HG02884 (cell line): Measurements from ENCODE around the gene PRKCA.
"Not testable (repeated sequence)": the region's sequence is repeated elsewhere in the genome, so short reads cannot be mapped to it uniquely, and the experiment has no call there.

Experiments
- ATAC-seq: cut with Tn5 transposase; IDR thresholded peaks from one replicate; pipeline ENCODE4 v1.9.1; 2021; ENCODE audit warnings: mild to moderate bottlenecking, moderate library complexity; ENCODE audit not compliant: unreplicated experiment

Gene PRKCA

DNA sequence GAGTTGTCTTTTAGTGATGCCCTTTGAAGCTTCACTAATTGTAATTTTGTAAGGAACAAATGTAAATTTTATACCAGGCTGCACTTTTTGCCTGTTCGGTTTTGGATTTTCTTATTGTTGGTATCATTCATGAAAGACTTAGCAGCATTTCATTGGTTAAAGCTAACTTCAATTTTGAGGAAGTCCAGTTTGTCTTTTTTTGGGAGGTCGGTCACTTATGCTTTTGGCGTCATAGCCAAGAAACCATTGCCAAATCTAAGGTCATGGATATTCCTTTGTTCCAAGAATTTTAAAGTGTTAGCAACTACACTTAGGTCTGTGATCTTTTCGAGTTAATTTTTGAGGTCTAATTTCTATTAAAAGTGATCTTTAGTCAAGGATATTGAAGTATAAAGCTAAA is 77.1 kb downstream of the PRKCA start:
- no peak for ATAC-seq

DNA sequence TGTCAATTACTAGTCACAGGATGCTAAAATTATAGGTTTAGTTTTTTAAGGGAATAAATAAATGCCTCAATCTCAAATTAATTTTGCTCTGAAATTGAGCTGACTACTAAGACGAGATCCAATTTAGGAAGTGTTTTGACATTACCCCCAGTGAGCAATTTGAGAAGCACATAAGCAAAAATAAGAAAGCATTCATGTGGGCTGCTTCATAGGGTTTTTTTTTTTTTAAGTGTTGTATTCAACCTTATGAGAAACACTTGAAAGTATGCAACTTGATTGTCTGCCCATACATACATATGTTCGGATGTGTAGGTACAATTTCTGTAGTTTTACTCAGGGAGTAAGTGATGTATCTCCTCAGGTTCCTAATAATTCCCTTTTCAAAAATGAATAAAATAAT is 77.6 kb downstream of the PRKCA start:
- no peak for ATAC-seq

DNA sequence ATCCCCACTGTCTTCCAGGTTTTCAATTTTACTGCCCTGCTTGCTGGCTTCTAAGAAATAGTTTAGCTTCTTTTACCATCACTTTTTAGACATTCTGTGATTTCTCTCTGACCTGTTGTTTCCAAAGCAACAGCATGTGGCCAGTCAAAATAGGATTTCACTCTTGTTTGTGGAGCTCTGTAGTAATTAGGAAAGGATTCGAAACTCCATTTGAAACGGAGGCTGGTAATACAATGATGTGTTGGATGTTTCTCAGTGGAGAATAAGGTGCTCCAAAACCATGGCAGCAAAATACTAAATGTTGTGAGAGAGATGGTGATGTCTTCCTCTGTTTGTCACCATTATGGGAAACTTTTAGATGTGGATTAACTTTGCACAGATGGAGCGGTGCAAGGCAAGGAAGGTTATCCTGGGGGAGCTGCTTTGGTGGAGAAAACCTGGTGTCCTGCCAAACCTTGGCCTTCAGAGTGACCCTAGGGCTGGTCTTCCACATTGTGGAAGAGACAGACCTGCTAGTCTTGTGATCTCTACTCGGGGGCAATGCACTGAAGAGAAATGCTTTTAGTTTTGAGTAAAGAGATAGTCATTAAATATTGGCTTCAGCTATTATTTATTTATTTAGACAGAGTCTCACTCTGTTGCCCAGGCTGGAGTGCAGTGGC is 79.4 kb downstream of the PRKCA start:
- ATAC-seq, result no peak

DNA sequence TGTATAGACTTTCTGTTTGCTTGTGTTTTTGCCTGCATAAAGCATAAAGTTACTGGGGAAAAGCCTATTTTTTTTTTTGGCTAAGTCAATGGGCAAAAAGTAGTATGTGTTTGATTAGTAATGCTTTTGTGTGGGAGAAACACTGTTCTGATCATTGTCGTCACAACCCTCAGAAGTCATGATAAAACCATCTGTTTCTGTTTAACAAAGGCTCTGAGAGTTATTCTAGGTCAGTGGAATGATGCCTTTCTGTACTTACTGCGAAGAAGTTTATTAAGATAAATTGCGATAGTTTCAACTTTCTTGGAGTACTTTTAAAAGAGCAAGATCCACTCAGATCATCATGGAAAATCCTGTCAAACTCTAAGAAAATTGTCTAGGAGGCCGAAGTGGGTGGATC is 80.9 kb downstream of the PRKCA start:
- no peak for ATAC-seq

DNA sequence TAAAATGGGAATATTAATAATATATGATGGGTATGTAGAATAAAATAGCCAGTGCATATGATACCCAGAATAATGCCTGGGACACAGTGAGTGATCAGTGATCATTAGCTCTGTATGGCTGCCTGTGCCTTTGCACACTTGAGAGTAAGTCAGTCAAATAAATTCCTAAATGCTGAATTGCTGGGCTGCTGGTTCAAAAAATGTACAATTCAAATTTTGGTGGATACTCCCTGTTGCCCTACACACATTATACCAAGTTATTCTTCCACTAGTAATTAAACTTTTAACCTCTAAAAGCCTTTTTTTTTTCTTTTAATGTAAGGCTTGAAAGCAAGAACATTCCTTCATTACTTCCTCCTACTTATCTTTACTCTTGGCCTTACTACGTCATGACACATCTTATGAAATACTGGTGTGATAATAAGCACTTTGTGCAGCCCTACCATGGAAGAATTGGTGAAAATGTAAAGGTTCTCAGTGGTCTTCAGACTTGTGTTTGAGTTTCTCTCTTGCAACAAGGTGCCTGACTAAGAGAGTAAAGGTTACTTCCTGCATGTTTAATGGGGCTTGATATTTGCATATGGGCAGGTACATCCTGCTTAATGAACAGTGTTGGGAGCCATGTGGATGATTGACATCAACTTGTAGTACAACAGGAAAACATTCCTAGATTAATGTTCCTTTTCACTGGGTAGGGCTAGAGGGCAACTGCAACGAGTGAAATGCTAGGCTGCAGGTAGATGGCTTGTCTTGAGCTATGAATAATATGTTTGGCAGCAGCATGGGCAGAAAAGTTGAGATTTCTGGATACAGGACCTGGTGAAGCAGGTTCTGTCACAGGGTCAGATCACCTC is 84.3 kb downstream of the PRKCA start:
- ATAC-seq, result no peak

DNA sequence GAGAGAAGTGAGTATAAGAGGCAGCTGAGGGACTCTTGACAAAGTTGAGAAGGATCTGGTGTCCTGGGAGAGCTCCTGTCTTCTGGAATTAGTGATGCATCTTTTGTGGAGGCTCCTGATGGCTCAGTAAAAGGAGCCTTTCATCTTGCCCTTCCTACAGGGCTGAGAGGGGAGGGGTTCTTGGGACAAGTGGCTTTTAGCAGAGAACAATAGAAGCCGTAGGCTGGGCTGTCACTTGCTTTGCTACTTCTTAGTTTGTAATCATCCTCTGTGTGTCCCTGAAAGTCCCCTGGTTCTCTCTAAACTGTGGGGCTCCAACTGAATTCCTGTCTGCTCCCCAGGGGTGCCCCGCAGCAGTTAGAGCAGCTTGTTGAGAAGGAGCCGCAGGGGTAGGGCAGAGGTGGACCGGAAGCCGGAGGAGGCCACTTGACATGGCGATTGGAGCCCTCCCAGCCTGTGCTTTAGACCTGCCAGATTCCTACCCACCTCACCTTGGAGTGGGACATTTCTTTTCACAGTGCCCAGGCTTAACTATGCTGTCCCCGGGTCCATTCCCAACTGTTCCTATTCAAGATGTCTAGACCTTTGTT is 85.1 kb downstream of the PRKCA start:
- ATAC-seq, result no peak

DNA sequence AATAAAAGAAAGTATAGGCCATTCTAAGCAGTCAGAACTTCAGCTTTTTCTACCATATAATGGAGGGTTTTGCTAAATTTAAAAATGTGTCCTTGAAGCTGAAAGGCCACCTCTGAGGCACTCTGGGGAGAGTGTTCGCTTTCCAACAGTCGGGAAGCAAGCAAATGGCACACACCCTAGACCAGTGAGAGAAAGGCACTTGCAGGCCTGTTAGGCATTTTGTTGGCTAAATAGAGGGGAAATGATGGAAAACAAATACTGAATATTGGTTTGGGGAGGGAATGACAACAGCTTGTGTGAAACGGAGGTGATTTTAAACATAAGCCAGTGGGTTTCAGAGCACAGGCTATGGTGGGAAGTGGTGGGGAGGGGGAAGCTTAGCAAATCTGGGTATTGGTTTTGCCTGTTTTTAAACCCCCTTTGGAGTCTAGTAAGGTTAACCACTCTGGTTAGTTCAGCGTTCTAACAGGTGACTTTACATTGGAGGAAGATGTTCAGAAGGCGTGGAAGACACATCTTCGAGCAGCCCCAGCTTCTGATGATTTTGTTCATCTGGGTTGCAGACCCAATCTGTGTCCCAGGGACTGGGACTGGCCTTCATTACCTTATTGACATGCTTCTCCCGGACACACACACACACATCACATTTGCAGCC is 90.5 kb downstream of the PRKCA start:
- no peak for ATAC-seq

DNA sequence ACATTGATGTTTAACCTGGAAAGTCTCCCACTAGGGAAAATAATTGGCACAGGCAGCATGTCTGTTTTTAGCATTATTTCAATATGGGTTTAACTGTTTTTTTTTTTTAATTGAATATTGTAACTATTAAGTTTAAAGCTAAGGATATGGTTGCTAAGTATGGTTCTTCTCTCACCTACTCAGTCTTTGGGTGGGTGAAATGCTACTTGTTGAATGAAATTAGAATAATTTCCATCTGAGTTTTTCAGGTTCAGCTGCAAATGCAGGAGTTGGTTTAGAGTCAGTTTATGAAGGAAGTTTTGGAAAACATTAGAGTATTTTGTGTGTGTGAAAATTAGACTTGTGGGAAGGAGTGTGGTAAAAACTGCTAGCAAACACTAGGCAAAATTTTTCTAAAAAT is 93.5 kb downstream of the PRKCA start:
- ATAC-seq, result no peak

DNA sequence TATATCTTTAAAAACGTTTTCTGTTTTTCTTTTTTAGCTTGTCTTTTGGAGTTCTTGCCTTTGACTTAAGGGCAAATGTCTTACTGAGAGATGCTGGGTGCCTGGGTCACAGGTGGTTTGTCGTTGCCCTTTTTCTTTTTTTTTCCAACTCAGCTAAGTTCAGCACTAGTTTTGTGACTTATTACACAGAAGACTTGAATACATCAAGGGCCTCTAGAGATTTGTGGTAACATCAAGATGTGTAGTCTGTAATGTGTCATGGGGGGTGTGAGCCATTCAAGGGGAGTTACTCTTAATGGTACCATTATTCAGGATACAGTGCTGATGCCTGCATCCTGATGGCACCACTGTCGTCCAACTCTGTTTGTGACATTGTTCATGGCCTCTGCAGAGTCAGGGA is 95.1 kb downstream of the PRKCA start:
- no peak for ATAC-seq

DNA sequence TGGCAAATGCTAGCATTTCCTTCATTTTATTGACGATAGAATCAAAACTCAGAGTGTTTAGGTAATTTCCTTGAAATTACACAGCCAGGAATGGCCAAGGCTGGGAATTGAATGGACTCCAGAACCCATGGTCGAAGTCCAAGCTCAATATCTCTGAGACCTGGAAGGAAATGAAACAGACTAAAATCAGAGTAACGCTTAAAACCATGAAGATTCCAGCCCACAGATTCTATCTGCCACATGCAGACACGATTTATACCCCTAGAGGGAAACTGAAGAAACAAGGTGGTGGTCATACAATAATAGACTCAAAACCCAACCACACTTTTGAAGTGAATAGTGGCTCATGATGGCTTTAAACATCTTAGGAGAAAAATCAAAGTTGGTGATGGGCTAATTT is 95.6 kb downstream of the PRKCA start:
- no peak for ATAC-seq

DNA sequence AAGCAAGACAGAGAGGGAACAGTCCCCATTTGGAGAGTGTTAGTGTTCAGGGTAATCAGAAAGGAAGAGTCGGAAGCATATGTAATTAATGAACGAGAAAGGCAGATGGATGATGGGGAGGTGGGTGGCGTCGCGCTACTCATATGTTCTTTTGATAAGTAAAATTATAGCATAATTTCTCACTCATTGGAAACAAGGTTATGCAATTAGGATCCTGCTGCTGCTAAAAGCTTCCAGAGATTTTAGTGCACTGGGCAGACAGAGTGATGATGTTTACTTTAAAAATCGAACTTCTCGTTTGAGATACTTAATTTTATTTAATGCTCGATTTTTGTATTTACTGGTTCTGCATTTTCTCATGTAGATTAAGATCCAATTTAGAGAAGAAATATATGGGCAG is 96.2 kb downstream of the PRKCA start:
- no peak for ATAC-seq

DNA sequence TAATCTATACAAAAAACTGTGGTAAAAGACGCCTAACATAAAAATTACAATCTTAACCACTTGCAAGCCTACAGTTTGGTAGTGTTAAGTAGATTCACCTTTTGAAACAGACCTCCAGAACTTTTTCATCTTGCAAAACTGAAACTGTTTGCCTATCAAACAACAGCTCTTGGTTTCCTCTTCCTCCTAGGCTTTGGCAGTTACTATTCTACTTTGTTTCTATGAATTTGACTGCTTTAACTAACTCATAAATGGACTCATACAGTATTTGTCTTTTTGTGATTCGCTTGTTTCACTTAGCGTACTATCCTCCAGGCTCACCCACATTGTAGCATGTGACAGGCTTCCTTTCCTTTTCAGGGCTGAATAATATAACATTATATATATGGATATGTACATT is 97.0 kb downstream of the PRKCA start:
- ATAC-seq, result no peak

DNA sequence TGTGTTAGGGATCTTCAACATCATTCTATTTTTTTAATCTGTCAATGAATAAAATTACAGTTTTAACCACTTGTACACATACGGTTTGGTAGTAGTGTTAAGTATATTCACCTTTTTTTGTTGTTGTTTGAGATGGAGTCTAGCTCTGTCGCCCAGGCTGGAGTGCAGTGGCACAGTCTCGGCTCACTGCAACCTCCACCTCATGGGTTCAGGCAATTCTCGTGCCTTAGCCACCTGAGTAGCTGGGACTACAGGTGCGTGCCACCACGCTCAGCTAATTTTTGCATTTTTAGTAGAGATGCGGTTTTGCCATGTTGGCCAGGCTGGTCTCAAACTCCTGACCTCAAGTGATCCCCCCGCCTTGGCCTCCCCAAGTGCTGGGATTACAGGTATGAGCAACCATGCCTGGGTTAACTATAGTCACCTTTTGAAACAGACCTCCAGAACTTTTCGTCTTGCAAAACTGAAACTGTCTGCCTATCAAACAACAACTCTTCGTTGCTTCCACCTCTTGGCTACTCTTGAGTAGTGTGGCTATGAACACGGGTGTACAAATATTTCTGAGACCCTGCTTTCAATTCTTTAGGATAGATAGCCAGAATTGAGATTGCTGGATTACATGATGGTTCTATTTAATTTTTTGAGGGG is 97.8 kb downstream of the PRKCA start:
- ATAC-seq, result not testable (repeated sequence)

DNA sequence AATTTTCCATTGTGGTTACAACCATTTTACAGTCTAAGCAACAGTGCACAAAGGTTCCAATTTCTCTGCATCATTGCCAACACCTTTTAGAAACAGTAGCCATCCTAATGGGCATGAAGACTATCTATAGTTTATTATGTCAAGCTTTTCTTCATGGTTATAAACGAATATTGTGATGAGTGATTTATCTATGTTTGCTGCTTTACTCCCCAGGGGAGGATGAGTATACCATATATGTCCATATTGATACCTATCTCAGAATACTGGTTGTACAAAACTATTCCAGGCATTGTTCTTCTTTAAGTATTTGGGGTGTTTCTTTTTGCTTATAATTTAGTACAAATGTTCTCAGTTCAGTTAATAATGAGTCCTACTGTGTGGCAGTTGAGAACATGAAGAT is 98.3 kb downstream of the PRKCA start:
- ATAC-seq, result no peak

DNA sequence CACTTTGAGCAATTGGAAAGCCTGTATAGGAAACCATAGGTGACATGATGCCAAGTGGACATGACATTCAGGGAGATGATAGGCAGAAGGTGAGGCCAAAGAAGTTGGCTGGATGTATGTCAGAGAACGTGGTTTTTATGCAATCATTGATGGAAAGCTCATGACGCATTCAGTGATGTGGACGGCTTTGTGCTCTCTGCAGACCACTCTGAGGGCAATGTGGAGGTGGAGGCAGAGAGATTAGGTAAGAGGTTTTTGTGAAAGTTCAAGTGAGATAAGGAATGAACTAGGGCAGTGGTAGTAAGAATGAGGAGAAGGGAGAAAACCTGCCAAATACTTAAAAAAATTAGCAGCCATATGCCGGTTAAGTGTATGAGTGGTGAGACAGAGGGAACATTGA is 99.0 kb downstream of the PRKCA start:
- ATAC-seq, result no peak

DNA sequence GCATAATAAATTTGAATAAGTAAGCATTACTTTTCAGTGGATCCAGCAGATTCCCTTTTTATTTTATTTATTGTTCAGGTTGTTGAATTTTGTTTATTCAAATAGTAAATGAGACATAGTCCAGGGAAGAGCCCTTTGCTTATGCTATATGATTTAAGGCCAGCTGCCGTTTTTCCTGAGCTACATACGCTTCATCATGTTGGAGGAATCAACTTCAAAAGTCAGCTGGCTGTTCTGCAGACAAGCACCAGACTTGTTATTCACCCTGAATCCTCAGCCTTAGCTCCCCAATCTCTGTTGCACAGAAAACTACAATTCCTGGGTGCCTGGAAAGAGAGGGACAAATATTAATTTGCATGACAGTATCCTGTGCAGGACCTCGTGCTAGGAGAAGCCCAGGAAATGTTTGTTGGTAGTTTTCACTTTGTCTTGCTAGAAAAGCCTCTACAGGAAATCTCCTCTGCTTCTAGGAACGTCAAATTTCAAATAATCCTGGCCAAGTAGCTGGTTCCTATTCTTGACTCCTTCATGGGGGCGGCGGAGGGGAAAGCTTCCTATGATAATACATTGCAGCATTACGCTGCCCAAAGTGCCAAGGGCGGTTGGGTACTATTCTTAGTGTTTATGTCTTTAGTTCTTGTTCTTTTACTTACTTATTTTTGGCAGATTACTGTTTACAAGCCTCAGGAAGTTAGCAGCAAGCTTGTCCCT is 101.6 kb downstream of the PRKCA start:
- ATAC-seq, result no peak

DNA sequence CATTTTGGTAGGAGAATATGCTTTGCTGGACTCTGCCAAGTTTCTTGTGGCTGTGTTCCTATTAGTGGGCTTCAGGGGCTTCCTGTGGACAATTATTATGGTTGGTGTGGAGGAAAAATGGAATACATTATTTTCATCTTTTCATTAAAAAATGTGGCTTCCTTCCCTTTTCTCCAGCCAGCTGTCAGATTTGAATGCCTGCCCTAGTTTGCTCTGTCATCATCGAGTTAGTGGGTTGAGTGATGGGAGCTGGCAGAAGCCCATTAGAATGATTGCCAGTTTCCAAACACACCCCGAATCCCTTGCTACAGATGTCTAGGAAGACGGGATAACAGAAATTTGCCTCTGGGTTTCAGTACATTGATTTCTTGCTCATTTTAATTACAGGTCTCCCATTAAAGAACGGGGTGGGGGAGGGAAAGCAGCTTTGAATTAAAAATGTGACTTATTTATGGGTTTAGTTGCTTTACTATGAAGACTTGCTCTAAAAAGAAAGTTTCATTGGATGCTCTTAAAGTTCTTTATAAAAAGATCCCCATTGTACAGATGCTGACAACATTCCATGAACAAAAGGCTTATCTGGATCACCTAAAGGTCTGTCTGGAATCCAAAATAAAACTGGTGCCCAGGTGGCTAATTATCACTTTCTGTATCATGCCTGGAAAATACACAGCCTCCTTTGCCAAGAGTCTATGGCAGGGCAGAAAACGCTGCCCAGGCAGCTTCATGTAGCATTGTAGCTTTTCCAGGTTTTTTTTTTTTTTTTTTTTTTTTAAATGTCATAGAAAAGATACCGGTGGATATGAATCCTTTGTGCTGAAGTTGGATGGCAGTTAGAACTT is 103.6 kb downstream of the PRKCA start:
- ATAC-seq, result no peak

DNA sequence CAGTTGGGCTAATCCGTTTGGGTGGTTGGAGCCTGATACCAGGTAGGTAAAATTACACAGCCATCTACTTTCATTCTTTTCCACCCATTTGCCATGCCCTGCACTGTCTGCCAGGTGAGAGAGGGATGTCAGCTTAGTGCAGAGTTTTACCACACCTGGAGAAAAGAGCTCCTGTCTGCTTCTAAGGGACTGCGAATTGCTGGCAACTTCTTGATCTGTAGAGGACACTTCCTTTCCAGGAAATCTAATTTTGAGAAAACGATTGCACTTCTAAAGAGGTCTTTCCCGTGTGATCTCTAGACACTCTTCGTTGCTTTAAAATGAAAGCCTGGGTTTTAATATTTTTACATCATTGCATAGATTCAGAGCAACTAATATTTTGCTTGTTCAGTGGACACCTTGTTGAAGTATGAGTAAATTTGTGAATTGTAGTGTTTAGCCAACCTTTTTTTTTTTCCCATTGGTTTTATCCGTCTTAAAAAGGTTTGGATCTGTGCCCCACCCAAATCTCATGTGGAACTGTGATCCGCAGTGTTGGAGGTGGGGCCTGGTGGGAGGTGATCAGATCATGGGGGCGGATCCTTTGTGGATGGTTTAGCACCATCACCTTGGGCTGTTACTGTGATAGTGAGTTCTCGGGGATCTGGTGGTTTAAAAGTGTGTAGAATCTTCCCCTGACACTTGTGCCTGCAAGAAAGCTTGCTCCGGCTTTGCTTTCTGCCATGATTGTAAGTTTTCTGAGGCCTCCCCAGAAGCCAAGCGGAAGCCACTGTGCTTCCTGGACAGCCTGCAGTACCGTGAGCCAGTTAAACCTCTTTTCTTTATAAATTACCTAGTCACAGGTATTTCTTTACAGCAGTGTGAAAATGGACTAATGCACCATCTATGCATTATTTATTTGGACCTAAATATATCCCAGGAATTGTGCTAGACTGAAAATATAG is 104.6 kb downstream of the PRKCA start:
- ATAC-seq, result no peak

DNA sequence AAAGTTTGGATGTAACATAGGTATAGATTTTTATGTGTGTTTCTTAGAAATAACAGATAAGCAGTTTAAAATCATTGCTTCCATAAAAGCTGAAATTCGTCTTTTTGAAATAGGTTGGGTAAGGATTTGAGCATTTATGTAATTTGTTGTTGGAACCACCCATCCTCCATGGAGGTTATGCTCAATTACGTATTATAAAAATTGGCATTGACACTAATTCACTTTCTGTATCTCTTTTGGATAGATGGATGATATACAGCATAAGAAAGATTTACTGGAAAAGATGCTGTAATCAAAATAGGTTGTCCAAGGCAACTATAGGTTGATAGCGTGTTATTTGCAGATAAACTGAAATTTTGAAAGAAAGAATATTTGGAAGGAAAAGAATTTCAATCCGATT is 105.5 kb downstream of the PRKCA start:
- ATAC-seq, result no peak
